ENCODE results near the gene FGF1.

DNA sequence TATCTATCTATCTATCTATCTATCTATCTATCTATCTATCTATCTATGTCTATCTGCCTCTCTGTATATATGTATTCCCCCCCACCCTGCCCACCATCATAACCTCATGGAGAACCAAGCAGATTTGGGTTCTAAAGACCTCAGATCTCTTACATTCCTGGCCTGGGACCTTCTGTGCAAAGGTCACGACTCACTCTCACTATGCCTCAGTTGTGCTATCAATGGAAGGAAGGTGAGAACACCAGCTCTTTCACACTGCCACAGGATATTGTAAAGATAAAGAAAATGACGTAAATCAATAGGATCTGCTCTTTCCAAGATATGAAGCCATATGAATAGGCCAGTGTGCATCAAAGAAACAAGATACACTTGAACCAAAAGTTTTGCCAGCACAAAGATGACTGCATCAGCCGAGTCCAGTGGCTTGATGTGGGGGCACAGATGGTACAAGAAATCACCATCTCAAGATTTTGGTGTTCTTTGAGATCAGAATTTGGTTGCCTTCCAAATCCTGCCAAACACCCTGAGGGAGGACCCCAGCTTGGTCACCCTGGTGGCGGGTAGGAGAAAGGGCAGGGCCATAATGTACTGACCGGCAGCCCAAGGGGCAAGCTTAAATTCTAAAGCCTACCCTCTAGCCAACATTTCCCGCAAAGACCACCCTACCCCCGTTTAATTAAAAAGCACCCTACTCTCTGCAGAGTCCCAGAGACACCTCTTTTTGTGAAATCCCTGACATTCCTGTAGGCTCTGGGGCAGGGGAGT, 8.4 kb upstream of the FGF1 start:
- TF ChIP-seq CTCF (IDR thresholded peaks at IDR 0.05) = no peak
- no peak for TF ChIP-seq EP300 (IDR thresholded peaks at IDR 0.05)
